IPS DF 6.9 (cell line): ENCODE data around the gene STKLD1.
A peak's percentile ranks its signal among the peaks of the same experiment; 100 is the strongest.

ENCODE experiments used
- DNase-seq: peaks from one replicate; pipeline ENCODE4 v3.0.0-alpha.2; 2013; ENCODE audit warnings: low read depth, low spot score
- H3K27ac ChIP-seq: one replicate; pipeline ENCODE4 v1.5.1; 2013; ENCODE audit warnings: low read length, control low read depth
- H3K27me3 ChIP-seq: 2 replicates; pipeline ENCODE4 v1.6.1; 2013; ENCODE audit warnings: mild to moderate bottlenecking, low read length; ENCODE audit not compliant: control insufficient read depth, insufficient read depth
- H3K36me3 ChIP-seq: 2 replicates; pipeline ENCODE4 v1.6.1; 2013; ENCODE audit warnings: low read length; ENCODE audit not compliant: control insufficient read depth, insufficient read depth
- H3K4me1 ChIP-seq: 2 replicates; pipeline ENCODE4 v1.6.1; 2013; ENCODE audit warnings: low read length; ENCODE audit not compliant: control insufficient read depth, insufficient read depth
- H3K4me3 ChIP-seq: 2 replicates; pipeline ENCODE4 v1.5.1; 2013; ENCODE audit warnings: mild to moderate bottlenecking, low read length
- H3K9me3 ChIP-seq: 2 replicates; pipeline ENCODE4 v1.6.1; 2013; ENCODE audit warnings: low read length, inconsistent platforms; ENCODE audit not compliant: control insufficient read depth, insufficient read depth
- WGBS: extraction: QIAGEN DNeasy Blood & Tissue Kit; methylation state at CpG from one replicate; pipeline ENCODE4 v1.1.7; 2013; ENCODE audit warnings: mixed read lengths, missing lambda C conversion rate; ENCODE audit not compliant: insufficient read length, insufficient coverage; 5-methylcytosine and 5-hydroxymethylcytosine counted together

STKLD1 gene

DNA sequence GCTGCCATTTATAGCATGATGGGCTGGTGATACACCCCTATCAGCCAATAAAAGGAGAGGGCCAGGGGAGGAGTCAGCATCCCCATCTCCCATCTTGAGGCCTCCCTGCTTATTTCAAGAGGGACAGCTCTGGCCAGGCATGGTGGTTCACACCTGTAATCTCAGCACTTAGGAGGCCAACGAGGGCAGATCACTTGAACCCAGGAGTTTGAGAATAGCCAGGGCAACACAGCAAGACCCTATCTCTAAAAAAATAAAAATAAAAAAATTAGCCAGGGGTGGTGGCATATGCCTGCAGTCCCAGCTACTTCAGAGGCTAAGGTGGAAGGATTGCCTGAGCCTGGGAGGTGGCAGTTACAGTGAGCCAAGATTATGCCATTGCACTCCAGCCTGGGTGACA, 31.9 kb downstream of the STKLD1 start:
- WGBS = no CpG with 5 or more reads among the region's 1 CpG
- H3K9me3 ChIP-seq = no peaks in the 10 kb centered on the region
- H3K4me1 ChIP-seq = no peaks in the 10 kb centered on the region
- no peaks in the 10 kb centered on the region for H3K27me3 ChIP-seq
- no peak overlapping the region for H3K4me3 ChIP-seq
- H3K27ac ChIP-seq = no peak overlapping the region
- DNase-seq = no peak
- H3K36me3 ChIP-seq = peaks cover 16% of the 10 kb centered on the region

DNA sequence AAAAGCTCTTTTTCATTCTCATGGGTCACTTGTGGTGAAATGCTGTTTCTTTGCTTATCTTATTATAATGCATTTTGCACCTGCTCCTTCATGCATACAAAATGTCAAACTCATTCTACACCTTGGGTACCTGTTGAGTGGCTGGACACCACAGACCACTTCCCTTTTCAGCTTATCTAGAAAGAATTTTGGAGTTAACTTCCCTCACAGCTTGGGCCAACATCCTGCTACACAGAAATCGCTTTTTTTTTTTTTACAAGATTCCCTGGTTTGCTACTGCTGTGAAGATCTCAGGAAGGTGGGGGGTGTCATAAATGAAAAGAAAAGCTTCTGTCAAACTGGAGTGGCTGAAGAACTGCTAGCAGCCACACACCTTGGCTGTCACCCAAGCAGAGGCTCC, 39.0 kb downstream of the STKLD1 start:
- no CpG with 5 or more reads among the region's 1 CpG for WGBS

DNA sequence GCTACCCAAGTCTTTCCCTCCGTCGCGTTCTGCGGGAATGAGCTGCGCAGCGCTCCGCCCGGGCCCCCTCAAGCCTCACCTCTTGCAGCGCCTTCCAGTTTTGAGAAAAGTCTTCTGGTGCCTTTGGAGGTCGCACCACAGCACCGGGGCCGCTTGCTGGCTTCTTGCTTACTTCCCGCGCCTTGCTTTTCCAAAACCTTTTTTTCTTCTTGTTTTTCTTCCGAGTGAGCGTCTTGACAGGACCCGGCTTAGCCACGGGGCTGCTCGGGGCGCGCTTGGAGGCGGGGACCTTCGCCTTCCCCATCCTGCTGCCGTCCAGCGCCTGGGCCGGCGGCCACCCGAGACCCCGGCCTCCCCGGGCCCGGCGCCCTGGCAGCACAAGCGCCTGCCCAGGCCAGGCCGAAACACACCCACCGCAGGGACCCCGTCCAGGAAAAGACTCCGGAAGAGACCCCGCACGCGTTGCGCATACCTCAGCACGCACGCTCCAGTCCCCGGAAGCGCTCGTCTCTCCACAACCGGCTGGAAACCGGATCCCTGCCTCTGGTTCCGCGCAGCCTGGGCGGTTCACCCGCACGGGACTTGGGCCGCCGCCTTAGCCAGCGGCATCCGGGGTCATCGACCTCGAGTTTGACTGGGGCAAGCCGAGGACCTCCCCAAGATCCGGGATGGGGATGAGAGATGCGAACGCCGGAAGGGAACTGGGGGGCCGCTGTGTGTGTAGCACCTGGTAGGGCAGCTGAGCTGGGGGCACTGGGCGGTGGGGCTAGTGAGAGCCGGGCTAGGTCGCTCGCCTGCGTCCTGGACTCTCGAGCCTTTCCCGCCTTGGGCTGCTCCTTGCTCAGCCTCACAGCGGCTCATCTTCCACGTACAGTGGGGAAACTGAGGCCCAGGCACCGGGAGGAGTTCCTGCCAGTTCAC, 41.6 kb downstream of the STKLD1 start, which contains the start of gene REXO4:
REXO4 (minus strand) TSS at position 470 of the 921 bp plus-strand sequence; CDS start at position 304, 166 bp downstream.
- H3K27me3 ChIP-seq = no peaks in the 10 kb centered on the region
- no peaks in the 10 kb centered on the region for H3K9me3 ChIP-seq
- peaks cover 7% of the 10 kb centered on the region for H3K36me3 ChIP-seq
- DNase-seq = no peak
- H3K27ac ChIP-seq = no peak within 1 kb of the TSS
- 0 out of 2 replicates have a peak, but pooled peaks cover 1% of the 10 kb centered on the region for H3K4me1 ChIP-seq
- H3K4me3 ChIP-seq = peak within 1 kb of the TSS; percentile 77
- no CpG with 5 or more reads among the region's 75 CpGs for WGBS

More for the DNA sequence above, 39.0 kb downstream of the STKLD1 start:
- no peak overlapping the region for H3K4me3 ChIP-seq
- no peak for DNase-seq
- H3K4me1 ChIP-seq = no peaks in the 10 kb centered on the region
- no peak overlapping the region for H3K27ac ChIP-seq
- H3K27me3 ChIP-seq = no peaks in the 10 kb centered on the region
- H3K9me3 ChIP-seq = no peaks in the 10 kb centered on the region
- H3K36me3 ChIP-seq = peaks cover 14% of the 10 kb centered on the region

DNA sequence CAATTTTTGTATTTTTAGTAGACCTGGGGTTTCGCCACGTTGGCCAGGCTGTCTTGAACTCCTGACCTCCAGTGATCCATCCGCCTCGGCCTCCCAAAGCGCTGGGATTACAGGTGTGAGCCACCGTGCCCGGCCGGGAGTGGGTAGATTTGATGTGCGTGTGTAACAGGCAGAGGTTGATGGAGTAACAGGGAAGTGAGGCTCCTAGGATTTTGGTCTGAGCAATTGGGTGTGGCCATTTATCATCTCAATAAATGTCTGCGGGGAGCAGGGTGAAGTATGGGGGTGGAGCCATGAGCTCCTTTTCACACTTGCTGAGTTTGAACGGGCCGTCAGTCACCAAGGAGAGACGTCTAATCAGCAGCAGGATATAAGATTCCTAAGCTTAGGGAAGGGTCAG, 42.8 kb downstream of the STKLD1 start:
- no peak overlapping the region for H3K27ac ChIP-seq
- WGBS = no CpG with 5 or more reads among the region's 13 CpGs
- H3K4me3 ChIP-seq = no peak overlapping the region
- no peaks in the 10 kb centered on the region for H3K9me3 ChIP-seq
- H3K36me3 ChIP-seq = peaks cover 6% of the 10 kb centered on the region; the same call in 1 of the 2 replicates
- H3K4me1 ChIP-seq = 0 out of 2 replicates have a peak, but pooled peaks cover 1% of the 10 kb centered on the region
- no peaks in the 10 kb centered on the region for H3K27me3 ChIP-seq
- DNase-seq = no peak

DNA sequence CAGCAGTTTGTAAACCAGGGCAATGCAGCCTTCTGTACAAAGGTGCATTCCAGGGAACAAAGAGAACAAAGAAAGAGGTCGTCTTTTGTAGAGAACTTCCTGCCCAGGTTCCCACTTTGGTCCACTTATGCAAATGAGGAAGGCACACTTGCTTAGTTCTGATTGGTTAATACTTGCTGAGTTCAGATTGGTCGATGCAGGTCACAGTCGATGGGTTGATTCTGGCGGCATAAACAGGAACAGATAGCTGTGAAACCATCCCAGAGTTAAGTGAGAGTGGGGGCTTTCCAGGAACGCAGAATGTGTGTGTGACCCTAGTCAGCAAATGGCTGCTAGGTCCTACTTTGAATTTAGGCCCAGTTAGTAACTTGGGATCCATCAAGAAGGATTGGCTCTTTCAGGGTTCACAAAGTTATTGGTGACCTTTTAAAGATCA, 44.2 kb downstream of the STKLD1 start:
- Histone ChIP-seq H3K27ac (no peak overlapping the region), H3K27me3 (no peaks in the 10 kb centered on the region), H3K4me1 (0 out of 2 replicates have a peak, but pooled peaks cover 1% of the 10 kb centered on the region), H3K4me3 (no peak overlapping the region), H3K36me3 (no peaks in the 10 kb centered on the region), H3K9me3 (no peaks in the 10 kb centered on the region)
- WGBS = no CpG with 5 or more reads among the region's 5 CpGs
- DNase-seq = no peak

DNA sequence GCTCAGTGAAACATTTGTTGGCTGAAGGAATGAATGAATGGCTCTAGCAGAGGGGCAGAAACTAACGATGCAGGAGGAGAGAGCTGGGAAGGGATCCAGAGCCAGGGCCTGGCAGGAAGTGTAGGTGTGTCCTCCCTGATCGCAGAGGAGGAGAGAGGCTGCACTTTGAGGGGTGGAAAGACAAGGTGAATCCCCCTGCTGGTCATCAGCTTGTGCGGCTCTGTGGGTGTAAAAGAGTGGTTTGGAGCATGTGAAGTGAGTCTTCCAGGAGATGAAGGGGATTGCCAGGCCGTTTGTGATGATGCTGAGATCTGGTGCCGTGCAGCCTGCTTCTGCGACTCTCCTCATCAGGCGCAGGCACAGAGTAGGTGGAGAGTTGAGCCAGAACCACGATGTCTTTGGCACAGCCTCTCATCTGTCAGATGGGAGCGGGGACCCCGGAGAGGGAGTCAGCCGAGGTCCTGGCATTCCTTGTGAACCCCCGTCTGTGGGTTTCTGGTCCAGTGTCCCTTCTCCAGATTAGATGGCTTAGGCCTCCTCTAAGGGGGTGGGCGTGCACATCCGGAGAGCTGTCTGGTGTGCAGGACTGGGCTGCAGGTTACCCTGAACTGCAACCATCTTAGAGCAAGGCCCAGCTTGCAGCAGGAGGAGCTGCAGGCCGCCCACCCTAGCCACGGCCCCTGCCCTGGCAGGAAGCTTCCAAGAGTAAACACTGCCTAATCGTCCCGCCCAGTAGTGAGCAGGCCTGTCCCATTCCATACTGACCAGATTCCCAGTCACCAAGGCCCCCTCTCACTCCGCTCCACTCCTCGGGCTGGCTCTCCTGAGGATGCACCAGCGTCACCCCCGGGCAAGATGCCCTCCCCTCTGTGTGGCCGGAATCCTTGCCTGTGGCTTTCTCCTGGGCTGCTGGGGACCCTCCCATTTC, 45.7 kb downstream of the STKLD1 start, which contains the start of gene ADAMTS13:
ADAMTS13 (plus strand) TSS at position 753 of the 928 bp plus-strand sequence; CDS start at position 830, 77 bp downstream.
- Histone ChIP-seq H3K27ac (no peak within 1 kb of the TSS), H3K4me1 (0 out of 2 replicates have a peak, but pooled peaks cover 1% of the 10 kb centered on the region), H3K27me3 (no peaks in the 10 kb centered on the region), H3K4me3 (no peak within 1 kb of the TSS), H3K9me3 (no peaks in the 10 kb centered on the region), H3K36me3 (0 out of 2 replicates have a peak, but pooled peaks cover 3% of the 10 kb centered on the region)
- WGBS = no CpG with 5 or more reads among the region's 23 CpGs
- no peak for DNase-seq

DNA sequence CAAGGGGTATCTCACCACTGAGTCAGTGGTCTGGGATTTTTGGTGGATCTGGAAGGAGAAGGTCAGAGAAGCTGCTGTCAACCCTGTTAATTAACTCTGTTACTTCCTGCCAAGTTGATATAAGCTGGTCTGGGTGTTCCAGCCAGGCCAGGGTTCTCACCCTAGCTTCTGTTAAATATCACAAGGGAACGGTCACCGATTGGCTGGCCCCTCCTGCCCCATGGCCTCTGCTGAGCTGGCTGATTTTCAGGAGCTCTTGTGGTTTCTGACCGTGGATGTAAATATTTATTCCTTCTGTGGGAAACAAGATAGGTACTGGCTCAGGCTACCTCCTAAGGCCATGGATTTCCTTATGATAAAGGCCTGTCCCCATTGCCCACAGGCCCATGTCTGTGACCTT, 47.0 kb downstream of the STKLD1 start:
- WGBS = no CpG with 5 or more reads among the region's 3 CpGs
- DNase-seq = no peak
- Histone ChIP-seq H3K9me3 (no peaks in the 10 kb centered on the region), H3K27me3 (no peaks in the 10 kb centered on the region), H3K27ac (no peak overlapping the region), H3K36me3 (0 out of 2 replicates have a peak, but pooled peaks cover 3% of the 10 kb centered on the region), H3K4me1 (peaks cover 4% of the 10 kb centered on the region; the same call in 1 of the 2 replicates), H3K4me3 (no peak overlapping the region)

DNA sequence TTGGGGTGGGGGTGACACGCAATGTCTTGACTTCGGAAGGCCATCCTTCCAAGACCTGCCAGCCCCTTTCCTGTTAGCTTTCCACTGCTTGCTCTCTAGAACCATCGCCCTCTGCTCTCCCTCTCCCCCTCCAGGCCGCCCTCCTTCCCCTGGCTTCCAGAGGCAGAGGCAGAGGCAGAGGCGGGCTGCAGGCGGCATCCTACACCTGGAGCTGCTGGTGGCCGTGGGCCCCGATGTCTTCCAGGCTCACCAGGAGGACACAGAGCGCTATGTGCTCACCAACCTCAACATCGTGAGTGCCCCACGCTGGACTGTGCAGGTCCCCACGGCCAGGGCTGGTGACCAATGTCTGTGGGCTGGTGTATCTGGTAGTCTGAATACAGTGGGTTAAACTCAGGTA, 48.0 kb downstream of the STKLD1 start:
- Histone ChIP-seq H3K27ac (no peak overlapping the region), H3K9me3 (no peaks in the 10 kb centered on the region), H3K4me1 (peaks cover 4% of the 10 kb centered on the region; the same call in 1 of the 2 replicates), H3K27me3 (no peaks in the 10 kb centered on the region), H3K4me3 (no peak overlapping the region), H3K36me3 (0 out of 2 replicates have a peak, but pooled peaks cover 3% of the 10 kb centered on the region)
- no CpG with 5 or more reads among the region's 12 CpGs for WGBS
- no peak for DNase-seq

DNA sequence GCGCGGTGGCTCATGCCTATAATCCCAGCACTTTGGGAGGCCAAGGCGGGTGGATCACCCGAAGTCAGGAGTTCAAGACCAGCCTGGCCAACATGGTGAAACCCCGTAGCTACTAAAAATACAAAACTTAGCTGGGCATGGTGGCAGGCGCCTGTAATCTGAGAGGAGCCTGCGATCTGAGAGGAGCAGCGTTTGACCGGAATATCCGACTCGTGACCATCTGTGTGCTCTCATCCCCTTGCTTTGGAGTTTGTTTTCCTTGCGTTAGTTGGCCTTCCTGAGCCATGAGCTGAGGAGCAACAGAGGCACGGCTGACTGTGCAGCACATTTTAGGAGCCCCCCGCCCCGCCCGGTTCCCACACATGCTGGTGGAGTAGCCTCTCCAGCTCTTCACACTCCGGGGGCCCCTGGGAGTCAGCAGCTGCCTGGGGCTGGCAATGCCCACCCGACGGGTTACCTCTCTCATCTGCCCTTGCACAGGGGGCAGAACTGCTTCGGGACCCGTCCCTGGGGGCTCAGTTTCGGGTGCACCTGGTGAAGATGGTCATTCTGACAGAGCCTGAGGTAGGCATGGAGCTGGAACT, 49.0 kb downstream of the STKLD1 start:
- Histone ChIP-seq H3K27me3 (no peaks in the 10 kb centered on the region), H3K36me3 (0 out of 2 replicates have a peak, but pooled peaks cover 3% of the 10 kb centered on the region), H3K4me3 (no peak overlapping the region), H3K27ac (no peak overlapping the region), H3K4me1 (peaks cover 4% of the 10 kb centered on the region; the same call in 1 of the 2 replicates), H3K9me3 (no peaks in the 10 kb centered on the region)
- DNase-seq = no peak
- no CpG with 5 or more reads among the region's 22 CpGs for WGBS
